Measurements from ENCODE around the gene AXIN1. TPM values are rescaled to one million over a fixed set of nuclear protein-coding genes. Genes with fewer than 3 reads are reported as not detected.
"Not testable (repeated sequence)": the region's sequence is repeated elsewhere in the genome, so short reads cannot be mapped to it uniquely, and the experiment has no call there.

AXIN1 gene
- total RNA-seq, 2 donors from 2014 or later = 21.4 to 22.8 TPM

- no peak for DNase-seq (ENCODE audit: low spot score in 2 of 2)
- no peaks in the 10 kb centered on the region for H3K9me3 Mint-ChIP-seq
- no peaks in the 10 kb centered on the region for H3K36me3 Mint-ChIP-seq
- H3K27ac Mint-ChIP-seq = no peak overlapping the region
- ATAC-seq = no peak
Observed at GRCh38 chr16:333406-334094, 19.0 kb downstream of the AXIN1 start.

GRCh38 chr16:331181-331814, 21.2 kb downstream of the AXIN1 start:
- not testable (repeated sequence) for H3K27ac Mint-ChIP-seq; H3K36me3 Mint-ChIP-seq; ATAC-seq; DNase-seq (ENCODE audit: low spot score in 2 of 2); H3K9me3 Mint-ChIP-seq

GRCh38 chr16:330741-331140, 21.8 kb downstream of the AXIN1 start:
- Mint-ChIP-seq H3K9me3 (no peaks in the 10 kb centered on the region), H3K27ac (no peak overlapping the region), H3K36me3 (no peaks in the 10 kb centered on the region)
- ATAC-seq = no peak
- no peak for DNase-seq (ENCODE audit: low spot score in 2 of 2)

GRCh38 chr16:325375-326145, 27.0 kb downstream of the AXIN1 start:
- Mint-ChIP-seq H3K9me3 (no peaks in the 10 kb centered on the region), H3K27ac (peak overlapping the region in 1 of 2 donors; percentile 55)
- no peak for ATAC-seq

GRCh38 chr16:324451-325334, 27.8 kb downstream of the AXIN1 start:
- peak overlapping the region in 1 of 2 donors; percentile 55 for H3K27ac Mint-ChIP-seq
- ATAC-seq (peak; percentile 56 to 69), DNase-seq (ENCODE audit: low spot score in 2 of 2) (peak; percentile 46 to 84)
- H3K9me3 Mint-ChIP-seq = no peaks in the 10 kb centered on the region
- no peaks in the 10 kb centered on the region for H3K36me3 Mint-ChIP-seq

More at GRCh38 chr16:325375-326145, 27.0 kb downstream of the AXIN1 start:
- no peak for DNase-seq (ENCODE audit: low spot score in 2 of 2)
- H3K36me3 Mint-ChIP-seq = no peaks in the 10 kb centered on the region

- Mint-ChIP-seq H3K36me3 (no peaks in the 10 kb centered on the region), H3K27ac (peak overlapping the region in 1 of 2 donors; percentile 55), H3K9me3 (no peaks in the 10 kb centered on the region)
- DNase-seq (ENCODE audit: low spot score in 2 of 2) (no peak), ATAC-seq (no peak)
Observed at GRCh38 chr16:324201-324450, 28.4 kb downstream of the AXIN1 start.

GRCh38 chr16:322476-323143, 29.9 kb downstream of the AXIN1 start:
- DNase-seq (ENCODE audit: low spot score in 2 of 2) (no peak), ATAC-seq (no peak)
- Mint-ChIP-seq H3K36me3 (no peaks in the 10 kb centered on the region), H3K9me3 (no peaks in the 10 kb centered on the region), H3K27ac (peak overlapping the region in 1 of 2 donors; percentile 44)

GRCh38 chr16:321532-321931, 31.0 kb downstream of the AXIN1 start:
- Mint-ChIP-seq H3K27ac (no peak overlapping the region), H3K36me3 (no peaks in the 10 kb centered on the region), H3K9me3 (no peaks in the 10 kb centered on the region)
- ATAC-seq = no peak
- DNase-seq (ENCODE audit: low spot score in 2 of 2) = no peak

GRCh38 chr16:320206-320605, 32.3 kb downstream of the AXIN1 start:
- Mint-ChIP-seq H3K27ac (no peak overlapping the region), H3K36me3 (no peaks in the 10 kb centered on the region), H3K9me3 (no peaks in the 10 kb centered on the region)
- DNase-seq (ENCODE audit: low spot score in 2 of 2) (no peak), ATAC-seq (no peak)

- Mint-ChIP-seq H3K9me3 (no peaks in the 10 kb centered on the region), H3K27ac (no peak overlapping the region), H3K36me3 (no peaks in the 10 kb centered on the region)
- no peak for ATAC-seq
- no peak for DNase-seq (ENCODE audit: low spot score in 2 of 2)
Observed at GRCh38 chr16:318628-319027, 33.9 kb downstream of the AXIN1 start.

GRCh38 chr16:317583-317982, 34.9 kb downstream of the AXIN1 start:
- Mint-ChIP-seq H3K36me3 (no peaks in the 10 kb centered on the region), H3K27ac (no peak overlapping the region), H3K9me3 (no peaks in the 10 kb centered on the region)
- no peak for DNase-seq (ENCODE audit: low spot score in 2 of 2)
- ATAC-seq = no peak

- no peak overlapping the region for H3K27ac Mint-ChIP-seq
- H3K9me3 Mint-ChIP-seq = no peaks in the 10 kb centered on the region
- no peak for ATAC-seq
- no peak for DNase-seq (ENCODE audit: low spot score in 2 of 2)
- no peaks in the 10 kb centered on the region for H3K36me3 Mint-ChIP-seq
Observed at GRCh38 chr16:316741-317464, 35.6 kb downstream of the AXIN1 start.

GRCh38 chr16:314795-315299, 37.7 kb downstream of the AXIN1 start:
- Mint-ChIP-seq H3K36me3 (no peaks in the 10 kb centered on the region), H3K27ac (no peak overlapping the region), H3K9me3 (no peaks in the 10 kb centered on the region)
- ATAC-seq (no peak), DNase-seq (ENCODE audit: low spot score in 2 of 2) (no peak)

GRCh38 chr16:314351-314750, 38.2 kb downstream of the AXIN1 start:
- DNase-seq (ENCODE audit: low spot score in 2 of 2) = no peak
- ATAC-seq = no peak
- Mint-ChIP-seq H3K27ac (no peak overlapping the region), H3K36me3 (no peaks in the 10 kb centered on the region), H3K9me3 (no peaks in the 10 kb centered on the region)

GRCh38 chr16:311725-312124, 40.8 kb downstream of the AXIN1 start:
- DNase-seq (ENCODE audit: low spot score in 2 of 2) = no peak
- H3K9me3 Mint-ChIP-seq = no peaks in the 10 kb centered on the region
- no peak for ATAC-seq
- no peak overlapping the region for H3K27ac Mint-ChIP-seq
- no peaks in the 10 kb centered on the region for H3K36me3 Mint-ChIP-seq

- DNase-seq (ENCODE audit: low spot score in 2 of 2) (no peak), ATAC-seq (peak in 1 of 2 donors; percentile 40)
- Mint-ChIP-seq H3K36me3 (no peaks in the 10 kb centered on the region), H3K9me3 (no peaks in the 10 kb centered on the region), H3K27ac (no peak overlapping the region)
Observed at GRCh38 chr16:309476-309875, 43.0 kb downstream of the AXIN1 start.

All from activated naive CD4-positive, alpha-beta T cell treated with anti-CD3 and anti-CD28 coated beads, Interleukin-2, amount 50 U/mL, for 72 hours (primary cell).